IPS-NIHi11 (cell line): Measurements from ENCODE around the gene THSD7A.
A peak's percentile ranks its signal among the peaks of the same experiment; 100 is the strongest.

Experiments
- DNase-seq: peaks from one replicate; pipeline ENCODE4 v3.0.0; 2012; ENCODE audit warnings: mixed read lengths, low spot score

THSD7A gene

GRCh38 chr7:11638011-11638774, 193.8 kb downstream of the THSD7A start:
- DNase-seq: no peak

GRCh38 chr7:11636274-11636673, 195.7 kb downstream of the THSD7A start:
- DNase-seq: no peak

- DNase-seq: no peak
Measured at GRCh38 chr7:11633310-11633709, 198.7 kb downstream of the THSD7A start.

GRCh38 chr7:11630355-11630754, 201.6 kb downstream of the THSD7A start:
- DNase-seq: no peak

GRCh38 chr7:11625669-11626068, 206.3 kb downstream of the THSD7A start:
- DNase-seq: peak; percentile 35

- no peak for DNase-seq
Measured at GRCh38 chr7:11623093-11623678, 208.8 kb downstream of the THSD7A start.

- no peak for DNase-seq
Measured at GRCh38 chr7:11620406-11621253, 211.4 kb downstream of the THSD7A start.

GRCh38 chr7:11616466-11616865, 215.5 kb downstream of the THSD7A start:
- no peak for DNase-seq

- DNase-seq: no peak
Measured at GRCh38 chr7:11615174-11615573, 216.8 kb downstream of the THSD7A start.

- DNase-seq: no peak
Measured at GRCh38 chr7:11613292-11613930, 218.6 kb downstream of the THSD7A start.

GRCh38 chr7:11612737-11613136, 219.3 kb downstream of the THSD7A start:
- DNase-seq: no peak

GRCh38 chr7:11609096-11609670, 222.8 kb downstream of the THSD7A start:
- no peak for DNase-seq

GRCh38 chr7:11607686-11608085, 224.3 kb downstream of the THSD7A start:
- DNase-seq: no peak

- DNase-seq: no peak
Measured at GRCh38 chr7:11605749-11606148, 226.2 kb downstream of the THSD7A start.

GRCh38 chr7:11604505-11604904, 227.5 kb downstream of the THSD7A start:
- DNase-seq: no peak

- no peak for DNase-seq
Measured at GRCh38 chr7:11601761-11602160, 230.2 kb downstream of the THSD7A start.

GRCh38 chr7:11593322-11593721, 238.7 kb downstream of the THSD7A start:
- no peak for DNase-seq

GRCh38 chr7:11592699-11593098, 239.3 kb downstream of the THSD7A start:
- no peak for DNase-seq

GRCh38 chr7:11591943-11592342, 240.1 kb downstream of the THSD7A start:
- DNase-seq: no peak

GRCh38 chr7:11591055-11591633, 240.9 kb downstream of the THSD7A start:
- no peak for DNase-seq

GRCh38 chr7:11589251-11589650, 242.7 kb downstream of the THSD7A start:
- DNase-seq: no peak

GRCh38 chr7:11587814-11588213, 244.2 kb downstream of the THSD7A start:
- no peak for DNase-seq
